Naive thymus-derived CD4-positive, alpha-beta T cell (primary cell): ENCODE data around the gene POLR1E. TPM values are rescaled to one million over a fixed set of nuclear protein-coding genes. Genes with fewer than 3 reads are reported as not detected.
A peak's percentile ranks its signal among the peaks of the same experiment; 100 is the strongest.

Experiments
- ATAC-seq: fragments of 150-1000 bp; cut with Tn5 transposase; 2 replicates; pipeline ENCODE4 v1.10.0; 2021; ENCODE audit warnings: mild to moderate bottlenecking, moderate library complexity
- CTCF ChIA-PET: fragments of 350-600 bp; sonication (Branson Sonifier 250); formaldehyde crosslinking; loops from one replicate; lab custom pipeline; 2021; ENCODE audit warnings: antibody characterized with exemption; lab: Charles Lee
- POLR2A ChIA-PET: fragments of 350-600 bp; sonication (Branson Sonifier 250); formaldehyde crosslinking; loops from one replicate; lab custom pipeline; 2021; ENCODE audit warnings: antibody characterized with exemption, inconsistent platforms; lab: Charles Lee
- DNase-seq, 9 donors: peaks; one replicate each; pipeline versions ENCODE4 v3.0.0 to v3.0.0-alpha.2; 2020 to 2022; ENCODE audit warnings: mixed read lengths in 1 of 9
- H3K27ac ChIP-seq: one replicate; pipeline ENCODE4 v1.7.0; 2013; ENCODE audit warnings: mild to moderate bottlenecking, low read depth, low read length, moderate library complexity
- H3K27me3 ChIP-seq, 2 donors: one replicate each; pipeline ENCODE4 v1.7.0; 2013; ENCODE audit warnings: low read length in 2 of 2, mild to moderate bottlenecking in 2 of 2, moderate library complexity in 2 of 2; ENCODE audit not compliant: control insufficient read depth in 2 of 2, insufficient read depth in 2 of 2
- H3K36me3 ChIP-seq, 3 experiments: 1 replicate in 2 of 3; 2 replicates in 1 of 3; pipeline ENCODE4 v1.7.0; 2013; ENCODE audit warnings: low read length in 3 of 3, mild to moderate bottlenecking in 3 of 3, moderate library complexity in 1 of 3; ENCODE audit not compliant: insufficient read depth in 3 of 3, control insufficient read depth in 2 of 3
- H3K4me1 ChIP-seq, 2 donors: one replicate each; pipeline ENCODE4 v1.7.0; 2013; ENCODE audit warnings: low read length in 2 of 2, mild to moderate bottlenecking in 2 of 2, moderate library complexity in 1 of 2; ENCODE audit not compliant: control insufficient read depth in 2 of 2, insufficient read depth in 2 of 2
- H3K4me3 ChIP-seq: 2 replicates; pipeline ENCODE4 v1.7.0; 2013; ENCODE audit warnings: mild to moderate bottlenecking, low read length
- H3K9me3 ChIP-seq, 3 experiments: 1 replicate in 2 of 3; 2 replicates in 1 of 3; pipeline ENCODE4 v1.7.0; 2013; ENCODE audit warnings: low read length in 3 of 3; ENCODE audit not compliant: control insufficient read depth in 2 of 3
- H3K27ac Mint-ChIP-seq, 9 donors: one replicate each; pipeline ENCODE4 v1.8.0; 2020 to 2022; ENCODE audit warnings: mixed read lengths in 9 of 9, mild to moderate bottlenecking in 8 of 9, moderate library complexity in 5 of 9, inconsistent platforms in 2 of 9
- H3K27me3 Mint-ChIP-seq, 5 donors: one replicate each; pipeline ENCODE4 v1.8.0; 2021 to 2022; ENCODE audit warnings: mixed read lengths in 5 of 5, mild to moderate bottlenecking in 1 of 5
- H3K36me3 Mint-ChIP-seq, 5 donors: one replicate each; pipeline ENCODE4 v1.8.0; 2020 to 2022; ENCODE audit warnings: mixed read lengths in 5 of 5, mild to moderate bottlenecking in 3 of 5, inconsistent platforms in 1 of 5
- H3K4me1 Mint-ChIP-seq, 7 donors: one replicate each; pipeline ENCODE4 v1.8.0; 2020 to 2022; ENCODE audit warnings: mixed read lengths in 7 of 7, mild to moderate bottlenecking in 3 of 7, inconsistent platforms in 1 of 7
- H3K4me3 Mint-ChIP-seq, 10 donors: one replicate each; pipeline ENCODE4 v1.8.0; 2020 to 2022; ENCODE audit warnings: mild to moderate bottlenecking in 10 of 10, mixed read lengths in 10 of 10, moderate library complexity in 6 of 10, inconsistent platforms in 2 of 10
- H3K9me3 Mint-ChIP-seq, 11 donors: one replicate each; pipeline ENCODE4 v1.8.0; 2020 to 2022; ENCODE audit warnings: mixed read lengths in 11 of 11, mild to moderate bottlenecking in 4 of 11, inconsistent platforms in 1 of 11, moderate library complexity in 1 of 11
- intact Hi-C, 2 donors: fragments of 100-400 bp; cut with micrococcal nuclease; formaldehyde crosslinking; loops; one replicate each; pipeline ENCODE4 v1.15.1; 2023
- polyA plus RNA-seq, 2 donors: library from polyadenylated mRNA; unstranded; fragments of 300-500 nt; fragmentation: Illumina TruSeq; gene quantifications; one replicate each; pipeline ENCODE4 v1.2.3, GENCODE V29; 2021
- total RNA-seq, 6 experiments: library from RNA in 5 of 6; stranded (reverse) in 5 of 6; gene quantifications; 1 replicate in 5 of 6; 2 replicates in 1 of 6; pipeline ENCODE4 v1.2.3 and lab custom pipeline; 2021 to 2026

The POLR1E gene, protein sequence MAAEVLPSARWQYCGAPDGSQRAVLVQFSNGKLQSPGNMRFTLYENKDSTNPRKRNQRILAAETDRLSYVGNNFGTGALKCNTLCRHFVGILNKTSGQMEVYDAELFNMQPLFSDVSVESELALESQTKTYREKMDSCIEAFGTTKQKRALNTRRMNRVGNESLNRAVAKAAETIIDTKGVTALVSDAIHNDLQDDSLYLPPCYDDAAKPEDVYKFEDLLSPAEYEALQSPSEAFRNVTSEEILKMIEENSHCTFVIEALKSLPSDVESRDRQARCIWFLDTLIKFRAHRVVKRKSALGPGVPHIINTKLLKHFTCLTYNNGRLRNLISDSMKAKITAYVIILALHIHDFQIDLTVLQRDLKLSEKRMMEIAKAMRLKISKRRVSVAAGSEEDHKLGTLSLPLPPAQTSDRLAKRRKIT
- total RNA-seq, result 10 to 100 TPM; 24.7 to 40.0 (median 31.0) TPM
- 10 to 100 TPM; 20.7 to 22.7 TPM for polyA plus RNA-seq
- 64.2 reads per million, percentile 76 among the genes with 10 or more reads in this experiment for total RNA-seq (lab: John Stamatoyannopoulos, UW)

DNA sequence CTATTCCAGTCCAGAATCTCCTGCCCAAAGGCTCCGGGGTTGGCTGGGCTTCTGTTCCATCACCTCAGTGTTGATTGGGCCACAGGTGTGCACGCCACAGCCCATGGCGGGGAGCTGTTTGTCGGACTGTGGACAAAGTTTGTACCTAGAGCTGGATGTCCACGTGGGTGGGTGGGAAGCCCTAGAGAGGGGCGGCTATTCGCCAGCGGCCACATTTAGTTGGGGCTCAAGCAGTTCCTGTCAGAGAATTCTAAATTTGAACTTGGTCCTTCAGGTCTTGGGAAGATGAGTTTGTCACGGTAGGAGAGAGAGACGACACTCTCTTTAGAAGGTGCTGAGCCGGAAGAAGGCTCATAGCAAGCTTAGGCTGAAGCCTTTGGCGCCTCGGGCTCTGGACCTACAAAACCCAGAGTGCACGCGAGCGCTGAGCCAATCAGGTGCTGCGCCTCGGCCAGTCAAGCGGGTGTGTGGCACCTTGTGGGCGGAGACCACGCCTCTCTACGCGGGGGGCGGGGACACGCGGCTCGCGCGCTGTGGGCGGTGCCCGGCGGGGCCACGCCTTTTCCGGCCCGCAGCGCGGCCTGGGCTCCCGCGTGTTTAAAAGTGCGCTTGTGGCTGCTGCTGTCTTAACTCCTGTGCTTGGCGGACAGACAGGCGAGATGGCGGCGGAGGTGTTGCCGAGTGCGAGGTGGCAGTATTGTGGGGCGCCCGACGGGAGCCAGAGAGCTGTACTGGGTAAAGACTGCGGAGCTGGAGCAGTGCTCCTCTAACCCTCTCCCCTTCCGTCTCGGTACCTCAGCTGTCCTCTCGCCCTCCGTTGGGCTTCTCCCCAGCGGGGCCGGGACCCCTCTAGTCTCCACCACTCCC lies at the start of gene POLR1E:
Gene POLR1E, plus strand, starts transcription at position 560 of the 867 bp plus-strand sequence. Its CDS starts 100 bp downstream, at position 660.
- ATAC-seq (peak; percentile 100), DNase-seq (peak; percentile 92 to 99 (median 97))
- H3K27ac Mint-ChIP-seq, result peak within 1 kb of the TSS; percentile 88 to 97 (median 94)
- POLR2A ChIA-PET, result interaction anchor here (0.7 to 2.8 kb wide), 11 partner anchors 10 to 107 kb away, joined by 3 to 52 read pairs (median 3); partner anchors contain the start of genes FBXO10, GRHPR, TOMM5 and ZBTB5
- peaks cover 22 to 45% (median 40%) of the 10 kb centered on the region in 7 donors for H3K4me1 Mint-ChIP-seq
- H3K36me3 Mint-ChIP-seq, result peaks cover 7% of the 10 kb centered on the region in 5 donors
- Histone ChIP-seq H3K27ac (peak within 1 kb of the TSS; percentile 85), H3K4me3 (peak within 1 kb of the TSS; percentile 82), H3K4me1 (peaks cover 20% of the 10 kb centered on the region in 2 donors), H3K27me3 (no peaks in the 10 kb centered on the region), H3K9me3 (no peaks in the 10 kb centered on the region), H3K36me3 (peaks cover 0 to 10% (median 10%) of the 10 kb centered on the region in 3 experiments)
- peak within 1 kb of the TSS; percentile 88 to 98 (median 96) for H3K4me3 Mint-ChIP-seq
- peaks cover 0 to 2% (median 0%) of the 10 kb centered on the region in 11 donors for H3K9me3 Mint-ChIP-seq
- peaks cover 8 to 9% (median 8%) of the 10 kb centered on the region in 5 donors for H3K27me3 Mint-ChIP-seq
- CTCF ChIA-PET, result interaction anchor here (0.6 to 1.2 kb wide), 5 partner anchors 8 to 70 kb away, joined by 3 read pairs; no protein-coding TSS in a partner anchor
- intact Hi-C loops, result loop anchor here (1.0 to 10.0 kb wide), 14 partner anchors 20 to 1084 kb away; partner anchors contain the start of genes GRHPR (in 2 of the 2), TOMM5 (in 2 of the 2), TRMT10B (in 2 of the 2) and ZBTB5 (in 2 of the 2)

DNA sequence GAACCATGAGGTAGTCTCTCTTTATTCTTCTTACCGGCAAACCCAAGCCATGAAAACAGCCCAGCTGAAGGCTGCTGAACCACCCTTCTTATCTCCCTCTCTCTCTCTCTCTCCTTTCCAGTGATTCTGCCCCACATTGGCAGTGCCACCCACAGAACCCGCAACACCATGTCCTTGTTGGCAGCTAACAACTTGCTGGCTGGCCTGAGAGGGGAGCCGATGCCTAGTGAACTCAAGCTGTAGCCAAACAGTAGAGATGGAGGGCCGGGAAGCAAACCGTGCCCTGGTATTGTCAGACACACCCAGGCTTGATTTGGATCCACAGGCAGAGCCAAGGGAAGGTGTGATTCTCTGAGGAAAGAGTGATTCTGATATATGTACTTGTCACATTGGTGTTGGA lies 49.2 kb upstream of the POLR1E start:
- Mint-ChIP-seq H3K9me3 (no peaks in the 10 kb centered on the region), H3K27ac (peak overlapping the region in 1 of 9 donors; percentile 43), H3K36me3 (peaks cover 7 to 41% (median 13%) of the 10 kb centered on the region in 5 donors), H3K4me3 (no peak overlapping the region), H3K27me3 (no peaks in the 10 kb centered on the region), H3K4me1 (peaks cover 0 to 12% (median 4%) of the 10 kb centered on the region in 7 donors)
- Histone ChIP-seq H3K27ac (no peak overlapping the region), H3K9me3 (no peaks in the 10 kb centered on the region), H3K27me3 (no peaks in the 10 kb centered on the region), H3K4me1 (no peaks in the 10 kb centered on the region), H3K4me3 (no peak overlapping the region), H3K36me3 (peaks cover 7 to 94% (median 23%) of the 10 kb centered on the region in 3 experiments)
- ChIA-PET POLR2A (no interaction called here), CTCF (no interaction called here)
- DNase-seq, result no peak
- intact Hi-C loops, result no loop called here
- ATAC-seq, result no peak

GRCh38 chr9:37437010-37437409 lies 48.7 kb upstream of the POLR1E start:
- no peak overlapping the region for H3K4me3 ChIP-seq
- Mint-ChIP-seq H3K4me1 (peaks cover 0 to 14% (median 4%) of the 10 kb centered on the region in 7 donors), H3K27me3 (no peaks in the 10 kb centered on the region), H3K27ac (peak overlapping the region in 1 of 9 donors; percentile 24), H3K9me3 (no peaks in the 10 kb centered on the region), H3K4me3 (no peak overlapping the region), H3K36me3 (peaks cover 11 to 44% (median 17%) of the 10 kb centered on the region in 5 donors)
- no peak overlapping the region for H3K27ac ChIP-seq
- H3K36me3 ChIP-seq, result peaks cover 7 to 94% (median 23%) of the 10 kb centered on the region in 3 experiments
- no peaks in the 10 kb centered on the region for H3K9me3 ChIP-seq
- DNase-seq (no peak), ATAC-seq (no peak)
- ChIA-PET CTCF (no interaction called here), POLR2A (no interaction called here)
- no peaks in the 10 kb centered on the region for H3K27me3 ChIP-seq
- intact Hi-C loops, result no loop called here
- no peaks in the 10 kb centered on the region for H3K4me1 ChIP-seq

DNA sequence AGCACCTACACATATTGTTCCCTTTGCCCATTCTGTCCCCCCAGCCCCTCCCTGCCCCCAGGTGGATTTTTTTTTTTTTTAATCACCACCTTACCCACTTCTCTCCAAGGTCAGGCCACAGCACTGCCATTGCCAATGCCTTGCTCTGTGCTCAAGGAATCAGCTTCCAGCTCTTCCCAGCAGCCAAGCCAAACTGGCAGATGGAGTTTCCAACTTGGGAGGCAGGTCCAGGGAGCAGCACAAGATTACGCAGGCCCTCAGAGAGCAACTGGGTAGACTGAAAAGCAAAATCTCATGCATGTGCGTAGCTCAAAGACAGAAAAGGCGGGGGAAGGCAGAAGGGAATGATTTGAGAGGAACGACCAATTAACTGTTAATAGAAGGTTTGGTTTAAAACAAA lies 48.1 kb upstream of the POLR1E start:
- intact Hi-C loops, result no loop called here
- Histone ChIP-seq H3K4me1 (no peaks in the 10 kb centered on the region), H3K9me3 (no peaks in the 10 kb centered on the region), H3K27ac (no peak overlapping the region), H3K27me3 (no peaks in the 10 kb centered on the region), H3K4me3 (no peak overlapping the region), H3K36me3 (peaks cover 7 to 94% (median 23%) of the 10 kb centered on the region in 3 experiments)
- H3K4me1 Mint-ChIP-seq, result peaks cover 0 to 13% (median 3%) of the 10 kb centered on the region in 7 donors
- ATAC-seq (no peak), DNase-seq (no peak)
- H3K36me3 Mint-ChIP-seq, result peaks cover 16 to 44% (median 19%) of the 10 kb centered on the region in 5 donors
- POLR2A ChIA-PET, result no interaction called here
- no peaks in the 10 kb centered on the region for H3K9me3 Mint-ChIP-seq
- peak overlapping the region in 1 of 9 donors; percentile 57 for H3K27ac Mint-ChIP-seq
- no peaks in the 10 kb centered on the region for H3K27me3 Mint-ChIP-seq
- CTCF ChIA-PET, result no interaction called here
- H3K4me3 Mint-ChIP-seq, result no peak overlapping the region

DNA sequence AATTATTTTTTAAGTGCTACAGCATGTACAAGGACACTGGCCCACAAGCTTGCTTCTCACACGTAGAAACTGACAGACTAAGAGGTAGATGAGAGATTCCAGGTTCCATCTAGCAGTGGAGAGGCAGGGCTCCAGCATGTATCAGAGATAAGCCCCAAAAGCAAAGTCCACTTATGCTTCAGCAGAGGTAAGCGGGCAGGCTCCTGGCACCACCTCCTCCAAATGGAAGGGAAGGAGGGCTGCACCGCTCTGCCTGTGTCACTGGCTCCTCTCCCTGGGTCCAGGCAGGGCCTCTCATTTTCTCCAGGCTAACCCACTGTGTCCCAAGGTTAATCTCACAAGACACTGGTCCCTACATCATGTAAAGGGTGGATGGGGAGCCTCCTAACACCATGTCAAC lies 47.4 kb upstream of the POLR1E start:
- CTCF ChIA-PET, result no interaction called here
- H3K36me3 Mint-ChIP-seq, result peaks cover 14 to 44% (median 19%) of the 10 kb centered on the region in 5 donors

DNA sequence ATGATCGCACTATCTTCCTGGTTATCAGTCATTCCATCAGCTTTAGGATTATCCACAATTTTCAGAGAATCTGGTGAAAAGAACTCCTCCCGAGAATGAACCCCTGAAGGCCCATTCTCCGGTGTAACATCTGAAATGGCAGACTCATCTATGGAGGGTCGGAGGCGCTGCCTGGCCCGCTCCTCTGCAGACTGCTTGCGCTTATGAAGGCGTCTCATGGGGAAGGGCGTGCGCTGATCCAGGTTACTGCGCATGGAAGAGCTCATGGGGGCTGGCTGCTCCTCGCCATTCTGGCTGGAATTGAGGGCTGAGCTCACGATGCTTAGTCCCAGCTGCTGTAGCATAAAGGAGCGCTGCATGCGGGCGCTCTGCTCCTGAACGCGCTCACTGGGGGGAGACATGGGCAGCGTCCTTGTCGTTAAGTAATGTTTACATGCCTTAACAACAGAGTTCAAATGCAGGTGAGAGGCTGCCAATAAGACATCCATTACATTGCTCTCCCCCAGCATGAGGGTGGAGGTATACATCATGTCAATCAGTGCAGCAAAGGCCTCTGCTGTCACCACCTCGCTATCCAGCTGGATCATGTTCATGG lies 43.9 kb upstream of the POLR1E start:
- Histone ChIP-seq H3K4me3 (no peak overlapping the region), H3K27me3 (no peaks in the 10 kb centered on the region), H3K9me3 (no peaks in the 10 kb centered on the region), H3K27ac (no peak overlapping the region), H3K4me1 (no peaks in the 10 kb centered on the region), H3K36me3 (peaks cover 7 to 58% (median 22%) of the 10 kb centered on the region in 3 experiments)
- Mint-ChIP-seq H3K27me3 (no peaks in the 10 kb centered on the region), H3K9me3 (no peaks in the 10 kb centered on the region), H3K4me1 (peaks cover 8 to 29% (median 12%) of the 10 kb centered on the region in 7 donors), H3K36me3 (peaks cover 13 to 35% (median 16%) of the 10 kb centered on the region in 5 donors), H3K4me3 (no peak overlapping the region), H3K27ac (peak overlapping the region in 3 of 9 donors; percentile 20 to 45 (median 34))
- DNase-seq, result no peak
- POLR2A ChIA-PET, result no interaction called here
- intact Hi-C loops, result no loop called here
- no peak for ATAC-seq
- CTCF ChIA-PET, result no interaction called here

More for the DNA sequence above, 47.4 kb upstream of the POLR1E start:
- no peaks in the 10 kb centered on the region for H3K9me3 Mint-ChIP-seq
- H3K27me3 ChIP-seq, result no peaks in the 10 kb centered on the region
- no peaks in the 10 kb centered on the region for H3K27me3 Mint-ChIP-seq
- H3K36me3 ChIP-seq, result peaks cover 7 to 93% (median 23%) of the 10 kb centered on the region in 3 experiments
- H3K4me1 Mint-ChIP-seq, result peaks cover 0 to 8% (median 0%) of the 10 kb centered on the region in 7 donors
- POLR2A ChIA-PET, result no interaction called here
- no peaks in the 10 kb centered on the region for H3K9me3 ChIP-seq
- no peak overlapping the region for H3K4me3 ChIP-seq
- intact Hi-C loops, result no loop called here
- H3K27ac ChIP-seq, result no peak overlapping the region
- ATAC-seq, result peak; percentile 12
- H3K4me1 ChIP-seq, result no peaks in the 10 kb centered on the region
- H3K4me3 Mint-ChIP-seq, result no peak overlapping the region
- H3K27ac Mint-ChIP-seq, result no peak overlapping the region
- no peak for DNase-seq
